T-cell (primary cell): ENCODE data around the gene PDE1A. TPM values are rescaled to one million over a fixed set of nuclear protein-coding genes. Genes with fewer than 3 reads are reported as not detected.

Source experiments
- ATAC-seq, 4 experiments: fragments of 200-7000 bp in 3 of 4; fragments of 150-1000 bp in 1 of 4; cut with Tn5 transposase; replicated peaks in 1 of 4; 1 replicate in 3 of 4; 2 replicates in 1 of 4; pipeline ENCODE4 v1.10.0; 2021; ENCODE audit warnings: moderate library complexity in 3 of 4, mild to moderate bottlenecking in 2 of 4, moderate number of reproducible peaks in 1 of 4
- CTCF ChIA-PET, 2 donors: fragments of 300-600 bp; sonication (Branson Sonifier 250); formaldehyde crosslinking; loops; one replicate each; lab custom pipeline; 2022; ENCODE audit warnings: antibody characterized with exemption in 2 of 2; lab: Charles Lee
- POLR2A ChIA-PET, 2 donors: fragments of 300-600 bp; sonication (Branson Sonifier 250); formaldehyde crosslinking; loops; one replicate each; lab custom pipeline; 2022; ENCODE audit warnings: antibody characterized with exemption in 2 of 2; lab: Charles Lee
- DNase-seq, 35 experiments: peaks; one replicate each; pipeline versions ENCODE4 v3.0.0 to v3.0.0-alpha.2; 2013 to 2023
- H3K27ac ChIP-seq: one replicate; pipeline ENCODE4 v1.5.1; 2013; ENCODE audit warnings: low read length
- H3K27me3 ChIP-seq, 2 experiments: replicated peaks in 1 of 2; 1 replicate in 1 of 2; 2 replicates in 1 of 2; pipeline versions ENCODE4 v1.6.1 to v1.7.0; 2013; ENCODE audit warnings: low read length in 1 of 2, mixed read lengths in 1 of 2; ENCODE audit not compliant: control insufficient read depth in 2 of 2, insufficient read depth in 2 of 2; ENCODE audit errors: extremely low read depth in 1 of 2
- H3K36me3 ChIP-seq, 2 donors: 1 replicate in 1 of 2; 2 replicates in 1 of 2; pipeline versions ENCODE4 v1.6.1 to v1.7.0; 2013; ENCODE audit warnings: low read length in 1 of 2; ENCODE audit not compliant: control insufficient read depth in 2 of 2, insufficient read depth in 1 of 2; ENCODE audit errors: extremely low read depth in 1 of 2
- H3K4me1 ChIP-seq, 2 experiments: 1 replicate in 1 of 2; 2 replicates in 1 of 2; pipeline versions ENCODE4 v1.6.1 to v1.7.0; 2013; ENCODE audit warnings: low read length in 2 of 2, mixed read lengths in 1 of 2; ENCODE audit not compliant: insufficient read depth in 2 of 2, control insufficient read depth in 1 of 2; ENCODE audit errors: extremely low read depth in 1 of 2
- H3K4me3 ChIP-seq, 2 donors: 1 replicate in 1 of 2; 2 replicates in 1 of 2; pipeline versions ENCODE4 v1.5.1 to v1.7.0; 2013; ENCODE audit warnings: mild to moderate bottlenecking in 2 of 2, low read length in 1 of 2, moderate library complexity in 1 of 2; ENCODE audit not compliant: control insufficient read depth in 1 of 2; ENCODE audit errors: extremely low read depth in 1 of 2
- H3K9me3 ChIP-seq: 2 replicates; pipeline ENCODE4 v1.7.0; 2013
- H3K27ac Mint-ChIP-seq, 2 donors: one replicate each; pipeline ENCODE4 v1.8.0; 2020 to 2021; ENCODE audit warnings: mild to moderate bottlenecking in 2 of 2, mixed read lengths in 2 of 2
- H3K27me3 Mint-ChIP-seq, 2 donors: one replicate each; pipeline ENCODE4 v1.8.0; 2021 to 2022; ENCODE audit warnings: mixed read lengths in 2 of 2
- H3K36me3 Mint-ChIP-seq: one replicate; pipeline ENCODE4 v1.8.0; 2021; ENCODE audit warnings: mixed read lengths
- H3K4me1 Mint-ChIP-seq, 3 donors: one replicate each; pipeline ENCODE4 v1.8.0; 2020 to 2022; ENCODE audit warnings: mixed read lengths in 3 of 3, mild to moderate bottlenecking in 1 of 3
- H3K4me3 Mint-ChIP-seq, 3 donors: one replicate each; pipeline ENCODE4 v1.8.0; 2020 to 2022; ENCODE audit warnings: mild to moderate bottlenecking in 3 of 3, mixed read lengths in 3 of 3, moderate library complexity in 3 of 3
- H3K9me3 Mint-ChIP-seq, 3 donors: one replicate each; pipeline ENCODE4 v1.8.0; 2020 to 2022; ENCODE audit warnings: mixed read lengths in 3 of 3
- WGBS: methylation state at CpG from one replicate; pipeline ENCODE4 v1.1.5; 2013; ENCODE audit warnings: missing lambda C conversion rate; ENCODE audit not compliant: insufficient coverage; 5-methylcytosine and 5-hydroxymethylcytosine counted together
- total RNA-seq, 35 experiments: library from RNA in 6 of 35; stranded (reverse) in 6 of 35; fragments of 120-200 nt in 1 of 35; gene quantifications; one replicate each; pipeline versions ENCODE4 v1.2.1 to v1.2.4 and lab custom pipeline; 2013 to 2026

PDE1A gene
- total RNA-seq, 5 donors from 2014 or later (not counting 1 experiment from before 2014, with no cell fraction given), result not detected

DNA sequence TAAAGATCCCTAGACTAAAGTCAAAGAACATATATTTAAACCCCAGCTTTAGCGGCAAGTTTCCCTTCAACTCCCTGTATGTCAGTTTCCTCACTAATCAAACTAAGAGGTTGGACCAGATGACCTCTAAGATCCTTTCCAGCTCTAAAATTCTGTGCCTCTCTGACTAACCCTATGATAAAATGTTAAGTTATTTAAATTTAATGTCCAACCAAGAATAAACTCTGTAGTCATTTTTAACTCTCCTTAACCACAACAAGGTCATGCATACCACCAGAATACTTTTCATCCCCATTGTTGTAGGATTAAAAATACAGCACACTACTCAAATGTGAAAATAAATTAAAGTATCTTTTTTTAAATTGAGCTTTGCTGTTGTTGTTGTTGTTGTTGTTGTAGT, 5.2 kb upstream of the PDE1A start:
- no peak for ATAC-seq

DNA sequence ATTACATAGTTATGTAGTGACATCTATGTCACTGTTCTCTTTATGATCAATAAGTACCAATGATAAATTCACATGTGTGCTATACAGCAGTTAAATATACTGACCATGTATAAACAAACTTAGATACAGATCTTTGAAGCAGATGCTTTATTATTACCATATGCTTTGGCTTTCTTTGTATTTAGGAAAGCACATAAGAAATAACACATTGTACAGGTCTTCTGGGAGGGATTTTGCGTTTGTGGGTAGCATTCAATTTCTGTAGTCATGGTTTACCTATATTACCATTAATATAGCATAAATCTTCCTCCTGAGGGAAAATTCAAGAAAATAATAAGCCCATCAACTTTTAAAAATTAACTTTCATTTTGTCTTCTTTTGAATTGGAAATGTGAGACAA, 1.6 kb upstream of the PDE1A start:
- Mint-ChIP-seq H3K36me3 (no peaks in the 10 kb centered on the region), H3K9me3 (peaks cover 4 to 5% (median 4%) of the 10 kb centered on the region in 3 donors), H3K27ac (no peak overlapping the region), H3K4me1 (no peaks in the 10 kb centered on the region), H3K27me3 (no peaks in the 10 kb centered on the region), H3K4me3 (no peak overlapping the region)
- Histone ChIP-seq H3K27me3 (no peaks in the 10 kb centered on the region), H3K4me3 (no peak overlapping the region), H3K36me3 (no peaks in the 10 kb centered on the region), H3K4me1 (no peaks in the 10 kb centered on the region), H3K9me3 (no peaks in the 10 kb centered on the region), H3K27ac (no peak overlapping the region)
- ChIA-PET CTCF (no interaction called here), POLR2A (no interaction called here)
- DNase-seq, result no peak
- WGBS, result no CpG with 5 or more reads among the region's 1 CpG
- no peak for ATAC-seq

More for the DNA sequence above, 5.2 kb upstream of the PDE1A start:
- H3K4me1 ChIP-seq, result no peaks in the 10 kb centered on the region
- POLR2A ChIA-PET, result no interaction called here
- no peak overlapping the region for H3K4me3 ChIP-seq
- CTCF ChIA-PET, result no interaction called here
- Mint-ChIP-seq H3K4me3 (no peak overlapping the region), H3K36me3 (no peaks in the 10 kb centered on the region), H3K27ac (no peak overlapping the region), H3K4me1 (no peaks in the 10 kb centered on the region), H3K9me3 (peaks cover 4 to 8% (median 5%) of the 10 kb centered on the region in 3 donors), H3K27me3 (no peaks in the 10 kb centered on the region)
- H3K27me3 ChIP-seq, result no peaks in the 10 kb centered on the region
- H3K36me3 ChIP-seq, result no peaks in the 10 kb centered on the region
- no CpG with 5 or more reads among the region's 1 CpG for WGBS
- H3K27ac ChIP-seq, result no peak overlapping the region
- no peak for DNase-seq
- H3K9me3 ChIP-seq, result no peaks in the 10 kb centered on the region

DNA sequence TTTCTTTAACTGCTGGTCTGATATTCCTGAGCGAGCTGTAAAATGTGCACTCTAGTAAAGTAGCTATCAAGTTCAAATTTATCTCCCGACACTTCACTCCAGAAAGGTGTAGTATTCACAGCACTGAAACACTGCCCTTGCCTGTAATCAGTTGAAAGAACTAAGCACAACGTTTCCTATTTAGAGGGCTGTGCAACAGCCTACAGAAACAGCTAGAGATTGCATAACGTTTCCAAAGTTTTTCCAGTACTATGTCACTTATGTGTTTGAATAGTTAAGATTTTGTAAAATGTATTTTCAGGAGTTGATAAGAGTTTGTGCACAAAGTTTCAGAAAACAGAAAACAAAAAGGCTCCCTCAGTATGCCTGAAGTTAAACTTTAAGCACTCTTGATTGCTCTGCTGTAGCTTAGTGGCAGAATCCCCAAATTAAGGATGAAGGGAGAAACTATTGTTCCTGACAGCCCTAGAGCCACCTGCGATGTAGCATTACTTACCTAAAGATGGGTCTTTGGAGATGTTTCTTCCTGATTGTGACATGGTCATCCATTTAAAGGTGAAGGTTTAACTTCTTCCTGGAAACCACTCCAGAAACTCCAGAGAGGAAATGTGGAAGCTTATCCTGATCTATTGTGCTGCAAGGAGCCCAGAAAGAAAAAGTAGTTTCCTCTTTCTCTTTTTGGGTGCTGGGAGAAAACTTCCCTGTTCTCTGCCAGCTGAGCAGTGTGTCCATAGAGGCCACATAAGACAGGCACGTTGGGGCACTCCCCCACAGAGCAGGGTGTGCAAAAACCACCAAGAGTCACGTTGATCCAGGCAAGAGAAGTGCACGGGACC, 536 bp downstream of the PDE1A start:
- Mint-ChIP-seq H3K4me1 (no peaks in the 10 kb centered on the region), H3K27me3 (no peaks in the 10 kb centered on the region), H3K4me3 (no peak overlapping the region), H3K36me3 (no peaks in the 10 kb centered on the region), H3K9me3 (peaks cover 4 to 5% (median 4%) of the 10 kb centered on the region in 3 donors), H3K27ac (no peak overlapping the region)
- Histone ChIP-seq H3K36me3 (no peaks in the 10 kb centered on the region), H3K9me3 (no peaks in the 10 kb centered on the region), H3K27me3 (no peaks in the 10 kb centered on the region), H3K4me1 (no peaks in the 10 kb centered on the region), H3K27ac (no peak overlapping the region), H3K4me3 (no peak overlapping the region)
- ATAC-seq (no peak), DNase-seq (no peak)
- WGBS, result 21% methylated on average over 4 of the region's 8 CpGs
- POLR2A ChIA-PET, result no interaction called here
- CTCF ChIA-PET, result no interaction called here

DNA sequence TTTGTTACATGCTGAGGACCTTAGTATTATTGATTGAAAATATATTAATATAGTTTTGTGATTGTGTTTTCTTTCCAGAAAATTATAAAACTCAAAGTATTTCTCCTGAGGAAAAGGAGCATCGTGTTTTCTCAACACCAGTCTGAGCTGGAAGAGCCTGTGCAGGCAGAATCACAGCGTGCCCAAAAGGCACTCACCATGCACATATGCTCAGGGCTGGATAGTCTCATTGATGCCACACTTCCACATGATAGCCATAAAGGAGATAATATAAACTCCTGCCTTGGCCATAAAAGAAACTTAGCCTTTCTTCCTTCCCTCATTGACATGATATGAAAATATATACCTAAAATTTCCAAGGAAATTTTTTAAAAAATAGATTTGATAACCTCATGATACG, 4.0 kb downstream of the PDE1A start:
- CTCF ChIA-PET, result no interaction called here
- POLR2A ChIA-PET, result no interaction called here
- ATAC-seq, result no peak

DNA sequence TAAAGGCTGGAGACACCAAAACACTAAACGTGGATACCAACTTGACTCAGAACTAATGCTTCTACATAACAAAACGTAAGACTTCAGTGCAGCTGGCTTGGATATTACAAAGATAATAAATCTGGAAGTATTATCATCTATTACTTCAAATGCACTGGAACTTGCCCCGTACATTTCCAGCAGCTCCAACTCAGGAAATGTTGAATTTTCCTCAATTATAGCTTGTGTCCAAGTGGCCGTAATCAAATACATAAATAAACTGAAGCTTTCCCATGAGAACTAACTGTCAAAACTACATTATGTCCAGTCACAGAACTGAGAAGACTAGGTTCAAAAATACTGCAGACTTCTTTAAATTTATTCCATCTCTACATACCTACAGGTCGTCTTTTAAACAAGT, 6.2 kb downstream of the PDE1A start:
- ChIA-PET POLR2A (no interaction called here), CTCF (no interaction called here)
- H3K27ac Mint-ChIP-seq, result no peak overlapping the region
- no peaks in the 10 kb centered on the region for H3K36me3 Mint-ChIP-seq
- no peaks in the 10 kb centered on the region for H3K27me3 ChIP-seq
- no peaks in the 10 kb centered on the region for H3K36me3 ChIP-seq
- DNase-seq (no peak), ATAC-seq (no peak)
- H3K4me1 ChIP-seq, result no peaks in the 10 kb centered on the region
- H3K27me3 Mint-ChIP-seq, result no peaks in the 10 kb centered on the region
- H3K4me3 ChIP-seq, result no peak overlapping the region
- H3K27ac ChIP-seq, result no peak overlapping the region
- no peak overlapping the region for H3K4me3 Mint-ChIP-seq
- WGBS, result 81% methylated on average over 2 of the region's 5 CpGs
- H3K9me3 Mint-ChIP-seq, result no peaks in the 10 kb centered on the region
- H3K4me1 Mint-ChIP-seq, result no peaks in the 10 kb centered on the region
- no peaks in the 10 kb centered on the region for H3K9me3 ChIP-seq

More for the DNA sequence above, 4.0 kb downstream of the PDE1A start:
- Mint-ChIP-seq H3K36me3 (no peaks in the 10 kb centered on the region), H3K27ac (no peak overlapping the region), H3K4me3 (no peak overlapping the region), H3K27me3 (no peaks in the 10 kb centered on the region), H3K9me3 (no peaks in the 10 kb centered on the region), H3K4me1 (no peaks in the 10 kb centered on the region)
- Histone ChIP-seq H3K36me3 (no peaks in the 10 kb centered on the region), H3K4me1 (no peaks in the 10 kb centered on the region), H3K9me3 (no peaks in the 10 kb centered on the region), H3K4me3 (no peak overlapping the region), H3K27ac (no peak overlapping the region), H3K27me3 (no peaks in the 10 kb centered on the region)
- DNase-seq, result no peak
- no CpG with 5 or more reads among the region's 3 CpGs for WGBS

DNA sequence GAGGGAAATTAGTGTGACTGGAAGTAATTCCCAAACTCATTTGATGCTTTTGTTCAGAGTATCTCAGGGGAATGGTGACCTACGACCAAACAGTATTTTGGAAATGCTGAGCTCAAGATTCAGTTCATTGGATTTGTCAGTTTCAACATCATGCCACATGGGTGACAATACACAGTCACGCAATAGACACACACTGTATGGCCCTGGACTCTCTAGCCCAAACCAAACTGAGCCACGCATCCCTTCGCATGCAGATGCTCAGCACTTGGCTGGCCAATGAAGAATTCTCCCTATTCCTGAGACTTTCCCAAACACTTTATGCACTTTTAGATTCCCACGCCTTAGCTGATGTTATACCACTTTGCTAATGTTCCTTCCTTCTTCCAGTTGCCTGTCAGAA, 10.0 kb downstream of the PDE1A start:
- Mint-ChIP-seq H3K36me3 (no peaks in the 10 kb centered on the region), H3K27me3 (no peaks in the 10 kb centered on the region), H3K4me3 (no peak overlapping the region), H3K27ac (no peak overlapping the region), H3K9me3 (no peaks in the 10 kb centered on the region), H3K4me1 (no peaks in the 10 kb centered on the region)
- H3K4me1 ChIP-seq, result no peaks in the 10 kb centered on the region
- no peak overlapping the region for H3K27ac ChIP-seq
- no peaks in the 10 kb centered on the region for H3K27me3 ChIP-seq
- ChIA-PET CTCF (no interaction called here), POLR2A (no interaction called here)
- no peaks in the 10 kb centered on the region for H3K9me3 ChIP-seq
- no peaks in the 10 kb centered on the region for H3K36me3 ChIP-seq
- H3K4me3 ChIP-seq, result no peak overlapping the region
- no peak for ATAC-seq
- 83% methylated on average over 5 of the region's 5 CpGs for WGBS
- DNase-seq, result no peak
